H9 (cell line): ENCODE measurements around the gene PPP1R1B. TPM values are rescaled to one million over a fixed set of nuclear protein-coding genes. Genes with fewer than 3 reads are reported as not detected.

ENCODE experiments used
- DNase-seq: peaks from one replicate; pipeline ENCODE4 v3.0.0-alpha.2; 2017
- H2AFZ ChIP-seq: one replicate; pipeline ENCODE4 v1.6.1; 2013; ENCODE audit warnings: mild to moderate bottlenecking, low read length, control low read depth, moderate library complexity
- H2AK5ac ChIP-seq: 2 replicates; pipeline ENCODE4 v1.6.1; 2013; ENCODE audit warnings: low read length, control low read depth, mixed read lengths; ENCODE audit not compliant: insufficient read length
- H2BK120ac ChIP-seq: one replicate; pipeline ENCODE4 v1.6.1; 2013; ENCODE audit warnings: low read depth, mild to moderate bottlenecking, low read length, control low read depth, inconsistent platforms; ENCODE audit not compliant: poor library complexity, severe bottlenecking
- H2BK12ac ChIP-seq: 2 replicates; pipeline ENCODE4 v1.6.1; 2013; ENCODE audit warnings: low read length, control low read depth, mixed read lengths, low read depth; ENCODE audit not compliant: insufficient read length
- H2BK15ac ChIP-seq: 2 replicates; pipeline ENCODE4 v1.6.1; 2013; ENCODE audit warnings: low read depth, low read length, control low read depth
- H2BK20ac ChIP-seq: one replicate; pipeline ENCODE4 v1.6.1; 2013; ENCODE audit warnings: low read depth, mild to moderate bottlenecking, low read length, control low read depth, inconsistent platforms; ENCODE audit not compliant: poor library complexity, severe bottlenecking
- H2BK5ac ChIP-seq: 2 replicates; pipeline ENCODE4 v1.6.1; 2013; ENCODE audit warnings: low read length, control low read depth, mixed read lengths; ENCODE audit not compliant: insufficient read length
- H3K14ac ChIP-seq: 2 replicates; pipeline ENCODE4 v1.6.1; 2013; ENCODE audit warnings: low read length, control low read depth; ENCODE audit not compliant: insufficient read depth
- H3K18ac ChIP-seq: 2 replicates; pipeline ENCODE4 v1.6.1; 2013; ENCODE audit warnings: low read depth, mild to moderate bottlenecking, mixed read lengths, low read length, control low read depth; ENCODE audit not compliant: insufficient read length
- H3K23ac ChIP-seq: 2 replicates; pipeline ENCODE4 v1.6.1; 2013; ENCODE audit warnings: low read length, control low read depth, mixed read lengths, low read depth; ENCODE audit not compliant: insufficient read length
- H3K23me2 ChIP-seq: 2 replicates; pipeline ENCODE4 v1.6.1; 2013; ENCODE audit warnings: low read depth, mild to moderate bottlenecking, mixed read lengths, low read length, control low read depth; ENCODE audit not compliant: insufficient read length, poor library complexity, severe bottlenecking
- H3K27ac ChIP-seq: 2 replicates; pipeline ENCODE4 v1.5.1; 2013; ENCODE audit warnings: low read length, control low read depth, mixed read lengths, low read depth; ENCODE audit not compliant: insufficient read length
- H3K27me3 ChIP-seq: 2 replicates; pipeline ENCODE4 v1.6.1; 2013; ENCODE audit warnings: low read length, control low read depth, inconsistent platforms; ENCODE audit not compliant: insufficient read depth
- H3K4ac ChIP-seq: 2 replicates; pipeline ENCODE4 v1.6.1; 2013; ENCODE audit warnings: low read depth, mild to moderate bottlenecking, control low read depth, inconsistent platforms, low read length, moderate library complexity
- H3K4me1 ChIP-seq: 2 replicates; pipeline ENCODE4 v1.6.1; 2013; ENCODE audit warnings: low read length, control low read depth, inconsistent platforms; ENCODE audit not compliant: insufficient read depth
- H3K4me2 ChIP-seq: 2 replicates; pipeline ENCODE4 v1.6.1; 2013; ENCODE audit warnings: low read length, control low read depth, mixed read lengths; ENCODE audit not compliant: insufficient read length, insufficient read depth
- H3K56ac ChIP-seq: 2 replicates; pipeline ENCODE4 v1.6.1; 2013; ENCODE audit warnings: low read depth, mild to moderate bottlenecking, mixed read lengths, low read length, control low read depth; ENCODE audit not compliant: insufficient read length
- H3K79me1 ChIP-seq: 2 replicates; pipeline ENCODE4 v1.6.1; 2013; ENCODE audit warnings: low read depth, mild to moderate bottlenecking, moderate library complexity, low read length, control low read depth, inconsistent platforms; ENCODE audit not compliant: insufficient read depth, poor library complexity, severe bottlenecking
- H3K79me2 ChIP-seq: 2 replicates; pipeline ENCODE4 v1.6.1; 2013; ENCODE audit warnings: low read length, control low read depth, inconsistent platforms; ENCODE audit not compliant: insufficient read depth
- H3K9ac ChIP-seq: 2 replicates; pipeline ENCODE4 v1.6.1; 2013; ENCODE audit warnings: low read length, control low read depth, mixed read lengths; ENCODE audit not compliant: insufficient read length; ENCODE audit errors: extremely low read depth
- H3K9me3 ChIP-seq: one replicate; pipeline ENCODE4 v1.6.1; 2013; ENCODE audit warnings: low read depth, low read length, inconsistent platforms; ENCODE audit not compliant: control insufficient read depth
- H3T11ph ChIP-seq: one replicate; pipeline ENCODE4 v1.6.1; 2013; ENCODE audit warnings: mild to moderate bottlenecking, low read length, control low read depth, inconsistent platforms
- H4K20me1 ChIP-seq: one replicate; pipeline ENCODE4 v1.6.1; 2013; ENCODE audit not compliant: control insufficient read depth, insufficient read length, insufficient read depth
- H4K5ac ChIP-seq: 2 replicates; pipeline ENCODE4 v1.6.1; 2013; ENCODE audit warnings: low read depth, mild to moderate bottlenecking, mixed read lengths, low read length, control low read depth; ENCODE audit not compliant: insufficient read length
- H4K8ac ChIP-seq: replicated peaks from 2 replicates; pipeline ENCODE4 v1.6.1; 2013; ENCODE audit warnings: low read length, control low read depth, mixed read lengths, low read depth; ENCODE audit not compliant: insufficient read length
- H4K91ac ChIP-seq: 2 replicates; pipeline ENCODE4 v1.6.1; 2013; ENCODE audit warnings: low read depth, mild to moderate bottlenecking, moderate library complexity, mixed read lengths, low read length, control low read depth; ENCODE audit not compliant: insufficient read length
- H3K27ac Mint-ChIP-seq, 3 experiments: 2 replicates in 2 of 3; 3 replicates in 1 of 3; pipeline ENCODE4 v1.8.0; 2020 to 2021; ENCODE audit warnings: mixed read lengths in 3 of 3, mild to moderate bottlenecking in 1 of 3, moderate library complexity in 1 of 3
- H3K27me3 Mint-ChIP-seq: 2 replicates; pipeline ENCODE4 v1.8.0; 2021; ENCODE audit warnings: low read depth, mild to moderate bottlenecking, moderate library complexity, mixed read lengths
- H3K36me3 Mint-ChIP-seq, 3 experiments: 2 replicates in 2 of 3; 3 replicates in 1 of 3; pipeline ENCODE4 v1.8.0; 2020 to 2021; ENCODE audit warnings: low read depth in 3 of 3, mixed read lengths in 3 of 3; ENCODE audit not compliant: insufficient read depth in 1 of 3
- H3K4me1 Mint-ChIP-seq, 2 experiments: 2 replicates each; pipeline ENCODE4 v1.8.0; 2020; ENCODE audit warnings: mixed read lengths in 2 of 2
- H3K4me3 Mint-ChIP-seq, 2 experiments: 2 replicates in 1 of 2; 3 replicates in 1 of 2; pipeline ENCODE4 v1.8.0; 2020 to 2021; ENCODE audit warnings: mild to moderate bottlenecking in 2 of 2, mixed read lengths in 2 of 2, moderate library complexity in 1 of 2
- H3K9me3 Mint-ChIP-seq, 2 experiments: 2 replicates in 1 of 2; 3 replicates in 1 of 2; pipeline ENCODE4 v1.8.0; 2020; ENCODE audit warnings: mild to moderate bottlenecking in 2 of 2, mixed read lengths in 2 of 2, moderate library complexity in 1 of 2
- WGBS: extraction: QIAGEN DNeasy Blood & Tissue Kit; methylation state at CpG from one replicate; pipeline ENCODE4 v1.1.7; 2013; ENCODE audit warnings: missing lambda C conversion rate, low lambda C conversion rate, mixed read lengths; ENCODE audit not compliant: insufficient read length; ENCODE audit errors: extremely low coverage; 5-methylcytosine and 5-hydroxymethylcytosine counted together
- total RNA-seq: library from RNA; stranded (reverse); gene quantifications from 2 replicates; pipeline ENCODE4 v1.2.1, GENCODE V29; 2021
- TF ChIP-seq, protein P1 (sequence below): fragments of 200-600 bp; sonication (generic); conservative IDR thresholded peaks from 3 replicates; pipeline ENCODE4 v1.8.0; 2021; ENCODE audit warnings: antibody characterized with exemption, mild to moderate bottlenecking

Gene PPP1R1B
- total RNA-seq, 1 experiment from 2014 or later: 15.5 TPM

DNA sequence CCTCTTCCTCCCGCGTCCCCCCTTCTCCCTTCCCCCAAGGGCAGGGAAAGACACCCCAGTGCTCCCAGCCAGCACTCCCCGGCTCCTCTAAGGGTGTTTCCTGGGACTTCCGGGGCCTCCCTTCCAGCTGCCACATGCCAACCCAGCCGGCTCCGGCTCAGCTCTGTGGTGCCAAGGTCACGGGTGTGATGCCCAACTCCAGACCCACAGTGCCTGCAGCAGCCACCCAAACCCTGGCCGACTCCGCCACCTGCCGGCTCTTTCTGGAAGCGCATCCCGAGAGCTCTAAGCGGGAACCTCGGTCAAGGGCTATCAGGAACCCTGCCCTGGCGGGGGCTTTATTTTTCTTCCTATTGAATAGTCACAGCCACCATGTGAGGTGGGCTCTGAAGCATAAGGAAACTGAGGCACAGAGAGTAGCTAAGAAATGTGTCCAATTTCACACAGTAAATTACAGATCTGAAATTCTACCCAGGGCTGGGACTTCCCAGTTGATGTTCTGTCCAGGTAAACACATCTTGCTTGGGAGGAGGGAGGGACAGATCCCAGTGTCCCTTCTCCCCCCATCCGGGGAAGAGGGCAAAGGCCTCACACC, 3.3 kb upstream of the PPP1R1B start:
- Histone ChIP-seq H3K9ac (no peak overlapping the region), H3K27ac (no peak overlapping the region), H2BK5ac (no peak overlapping the region), H2BK15ac (no peak overlapping the region), H3K23me2 (peaks cover 11% of the 10 kb centered on the region), H3K14ac (no peak overlapping the region), H3K18ac (no peak overlapping the region), H3K27me3 (peaks cover 18% of the 10 kb centered on the region; the same call in 1 of the 2 replicates), H2BK20ac (no peak overlapping the region), H4K5ac (no peak overlapping the region), H3K23ac (no peak overlapping the region), H4K91ac (no peak overlapping the region), H3K56ac (no peak overlapping the region), H4K8ac (no peak overlapping the region), H2AFZ (no peak overlapping the region), H3T11ph (no peak overlapping the region), H4K20me1 (no peaks in the 10 kb centered on the region), H3K4ac (no peak overlapping the region), H3K79me2 (no peaks in the 10 kb centered on the region), H3K79me1 (no peaks in the 10 kb centered on the region), H3K9me3 (no peaks in the 10 kb centered on the region), H3K4me2 (no peak overlapping the region), H2BK12ac (no peak overlapping the region), H2BK120ac (no peak overlapping the region), H2AK5ac (no peak overlapping the region), H3K4me1 (peaks cover under 1% of the 10 kb centered on the region; the same call in 1 of the 2 replicates)
- peak overlapping the region in 1 of 2 experiments; percentile 32; a peak in 1 of 5 replicates for H3K4me3 Mint-ChIP-seq
- H3K36me3 Mint-ChIP-seq: no peaks in the 10 kb centered on the region; a peak in 1 of 7 replicates
- H3K4me1 Mint-ChIP-seq: peaks cover 36 to 49% of the 10 kb centered on the region in 2 experiments
- DNase-seq: peak; percentile 91
- WGBS: no CpG with 5 or more reads among the region's 16 CpGs
- peaks cover 93% of the 10 kb centered on the region for H3K27me3 Mint-ChIP-seq
- no peak overlapping the region; a peak in 1 of 7 replicates for H3K27ac Mint-ChIP-seq
- no peaks in the 10 kb centered on the region; a peak in 1 of 5 replicates for H3K9me3 Mint-ChIP-seq
- TF ChIP-seq, protein P1, sequence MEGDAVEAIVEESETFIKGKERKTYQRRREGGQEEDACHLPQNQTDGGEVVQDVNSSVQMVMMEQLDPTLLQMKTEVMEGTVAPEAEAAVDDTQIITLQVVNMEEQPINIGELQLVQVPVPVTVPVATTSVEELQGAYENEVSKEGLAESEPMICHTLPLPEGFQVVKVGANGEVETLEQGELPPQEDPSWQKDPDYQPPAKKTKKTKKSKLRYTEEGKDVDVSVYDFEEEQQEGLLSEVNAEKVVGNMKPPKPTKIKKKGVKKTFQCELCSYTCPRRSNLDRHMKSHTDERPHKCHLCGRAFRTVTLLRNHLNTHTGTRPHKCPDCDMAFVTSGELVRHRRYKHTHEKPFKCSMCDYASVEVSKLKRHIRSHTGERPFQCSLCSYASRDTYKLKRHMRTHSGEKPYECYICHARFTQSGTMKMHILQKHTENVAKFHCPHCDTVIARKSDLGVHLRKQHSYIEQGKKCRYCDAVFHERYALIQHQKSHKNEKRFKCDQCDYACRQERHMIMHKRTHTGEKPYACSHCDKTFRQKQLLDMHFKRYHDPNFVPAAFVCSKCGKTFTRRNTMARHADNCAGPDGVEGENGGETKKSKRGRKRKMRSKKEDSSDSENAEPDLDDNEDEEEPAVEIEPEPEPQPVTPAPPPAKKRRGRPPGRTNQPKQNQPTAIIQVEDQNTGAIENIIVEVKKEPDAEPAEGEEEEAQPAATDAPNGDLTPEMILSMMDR: peak; percentile 95
